IMR-90 (cell line): ENCODE results near the gene ITFG1. TPM values are rescaled to one million over a fixed set of nuclear protein-coding genes. Genes with fewer than 3 reads are reported as not detected.

Experiments used
- ATAC-seq: fragments of 200-7000 bp; cut with Tn5 transposase; 2 replicates; pipeline ENCODE4 v1.9.1; 2020; ENCODE audit warnings: low read depth, mild to moderate bottlenecking, moderate library complexity
- BruUV-seq: library from RNA; stranded (reverse); fragments of 400-500 nt; replicated peaks from 2 replicates; lab custom pipeline; 2021; lab: Mats Ljungman, UMichigan
- CTCF ChIA-PET: fragments of 300-600 bp; formaldehyde crosslinking; extraction: SDS; loops from one replicate; lab custom pipeline; 2021; ENCODE audit warnings: antibody characterized with exemption; lab: Yijun Ruan, JAX
- POLR2A ChIA-PET: fragments of 300-600 bp; sonication (Branson Sonifier 250); formaldehyde crosslinking; loops from one replicate; lab custom pipeline; 2022; ENCODE audit warnings: antibody characterized with exemption; ENCODE audit not compliant: unreplicated experiment; lab: Charles Lee
- DNase-seq: peaks from one replicate; pipeline ENCODE4 v3.0.0; 2013
- H2AFZ ChIP-seq: replicated peaks from 2 replicates; pipeline ENCODE3; 2013; ENCODE audit warnings: low read length, mild to moderate bottlenecking; ENCODE audit not compliant: poor library complexity
- H2AK5ac ChIP-seq: 2 replicates; pipeline ENCODE4 v1.6.1; 2013; ENCODE audit warnings: low read depth, low read length, inconsistent platforms
- H2AK9ac ChIP-seq: replicated peaks from 2 replicates; pipeline ENCODE3; 2013; ENCODE audit warnings: mild to moderate bottlenecking, low read depth, low read length, moderate library complexity; ENCODE audit not compliant: poor library complexity
- H2BK120ac ChIP-seq: 2 replicates; pipeline ENCODE4 v1.6.1; 2013; ENCODE audit warnings: low read depth, low read length, inconsistent platforms
- H2BK15ac ChIP-seq: 3 replicates; pipeline ENCODE4 v1.6.1; 2013; ENCODE audit warnings: low read depth, low read length, inconsistent platforms
- H2BK20ac ChIP-seq: 2 replicates; pipeline ENCODE4 v1.6.1; 2013; ENCODE audit warnings: low read depth, mild to moderate bottlenecking, inconsistent platforms, low read length, moderate library complexity
- H2BK5ac ChIP-seq: 2 replicates; pipeline ENCODE4 v1.6.1; 2013; ENCODE audit warnings: mild to moderate bottlenecking, low read depth, low read length, inconsistent platforms; ENCODE audit not compliant: poor library complexity, severe bottlenecking
- H3K14ac ChIP-seq: replicated peaks from 2 replicates; pipeline ENCODE4 v1.6.1; 2013; ENCODE audit warnings: low read depth, low read length, inconsistent platforms
- H3K18ac ChIP-seq: 2 replicates; pipeline ENCODE4 v1.6.1; 2013; ENCODE audit warnings: low read depth, low read length, control low read depth
- H3K23ac ChIP-seq: 2 replicates; pipeline ENCODE4 v1.6.1; 2013; ENCODE audit warnings: low read depth, low read length, inconsistent platforms
- H3K27ac ChIP-seq: 2 replicates; pipeline ENCODE4 v1.5.1; 2013; ENCODE audit warnings: mild to moderate bottlenecking, control low read depth, low read length; ENCODE audit not compliant: insufficient read depth
- H3K27me3 ChIP-seq: 2 replicates; pipeline ENCODE4 v1.6.1; 2013; ENCODE audit warnings: low read length; ENCODE audit not compliant: control insufficient read depth, insufficient read depth
- H3K36me3 ChIP-seq: 2 replicates; pipeline ENCODE4 v1.6.1; 2013; ENCODE audit warnings: low read length, mixed read lengths; ENCODE audit not compliant: control insufficient read depth, insufficient read depth
- H3K4ac ChIP-seq: 2 replicates; pipeline ENCODE4 v1.6.1; 2013; ENCODE audit warnings: low read depth, low read length, inconsistent platforms
- H3K4me1 ChIP-seq: 2 replicates; pipeline ENCODE4 v1.6.1; 2013; ENCODE audit warnings: low read length, mixed read lengths; ENCODE audit not compliant: control insufficient read depth, insufficient read depth
- H3K4me2 ChIP-seq: 2 replicates; pipeline ENCODE4 v1.6.1; 2013; ENCODE audit warnings: low read depth, mild to moderate bottlenecking, control low read depth, low read length, moderate library complexity
- H3K4me3 ChIP-seq: 2 replicates; pipeline ENCODE4 v1.5.1; 2013; ENCODE audit warnings: low read depth, mild to moderate bottlenecking, control low read depth, low read length, moderate library complexity; ENCODE audit not compliant: insufficient read depth
- H3K56ac ChIP-seq: 2 replicates; pipeline ENCODE4 v1.6.1; 2013; ENCODE audit warnings: low read length, inconsistent platforms; ENCODE audit not compliant: insufficient read depth; ENCODE audit errors: extremely low read depth
- H3K79me1 ChIP-seq, 2 experiments: 2 replicates each; pipeline ENCODE4 v1.6.1; 2013; ENCODE audit warnings: low read length in 2 of 2, inconsistent platforms in 1 of 2, low read depth in 1 of 2
- H3K9ac ChIP-seq: 2 replicates; pipeline ENCODE4 v1.6.1; 2013; ENCODE audit warnings: low read depth, low read length, control low read depth
- H3K9me1 ChIP-seq: 2 replicates; pipeline ENCODE4 v1.6.1; 2013; ENCODE audit warnings: low read length, inconsistent platforms; ENCODE audit not compliant: insufficient read depth
- H3K9me3 ChIP-seq: 2 replicates; pipeline ENCODE4 v1.6.1; 2013; ENCODE audit warnings: low read length; ENCODE audit not compliant: control insufficient read depth, insufficient read depth
- H4K20me1 ChIP-seq: 2 replicates; pipeline ENCODE4 v1.6.1; 2013; ENCODE audit warnings: low read length, inconsistent platforms; ENCODE audit not compliant: insufficient read depth
- H4K5ac ChIP-seq: 2 replicates; pipeline ENCODE4 v1.6.1; 2013; ENCODE audit warnings: mild to moderate bottlenecking, low read depth, low read length, control low read depth
- H4K8ac ChIP-seq, 2 experiments: 2 replicates each; pipeline ENCODE4 v1.6.1; 2013; ENCODE audit warnings: low read depth in 2 of 2, low read length in 2 of 2, control low read depth in 1 of 2, inconsistent platforms in 1 of 2
- H4K91ac ChIP-seq: 2 replicates; pipeline ENCODE4 v1.6.1; 2013; ENCODE audit warnings: low read depth, low read length, inconsistent platforms; ENCODE audit not compliant: insufficient read depth
- CHD1 ChIP-seq: IDR thresholded peaks from 2 replicates; pipeline ENCODE4 v1.6.1; 2012; ENCODE audit warnings: low read depth, low read length, improper control_type of control experiment
- FOS ChIP-seq: fragments of 150-350 bp; IDR thresholded peaks from 2 replicates; pipeline ENCODE4 v1.6.1; 2016; ENCODE audit warnings: low read depth, low read length
- MAFK ChIP-seq: IDR thresholded peaks from 2 replicates; pipeline ENCODE4 v1.6.1; 2012; ENCODE audit warnings: low read depth, low read length, improper control_type of control experiment
- POLR2A ChIP-seq: IDR thresholded peaks from 2 replicates; pipeline ENCODE4 v1.6.1; 2012; ENCODE audit warnings: mild to moderate bottlenecking, low read depth, low read length
- RCOR1 ChIP-seq: IDR thresholded peaks from 2 replicates; pipeline ENCODE4 v1.6.1; 2012; ENCODE audit warnings: mild to moderate bottlenecking, low read length, improper control_type of control experiment; ENCODE audit not compliant: insufficient replicate concordance
- RFX5 ChIP-seq: IDR thresholded peaks from 2 replicates; pipeline ENCODE4 v1.8.0; 2012; ENCODE audit warnings: low read depth, mild to moderate bottlenecking, low read length, moderate library complexity
- SMC3 ChIP-seq: fragments of 150-350 bp; IDR thresholded peaks from 2 replicates; pipeline ENCODE4 v1.6.1; 2016; ENCODE audit warnings: low read depth, mild to moderate bottlenecking, antibody characterized with exemption, low read length, moderate library complexity
- WGBS, 2 experiments: methylation state at CpG; one replicate each; pipeline versions ENCODE4 v1.1.5 to v1.1.7; 2013; ENCODE audit warnings: missing lambda C conversion rate in 2 of 2; ENCODE audit not compliant: insufficient read length in 1 of 2; ENCODE audit errors: extremely low coverage in 2 of 2; 5-methylcytosine and 5-hydroxymethylcytosine counted together
- dilution Hi-C: fragments of 300-500 bp; cut with HindIII; formaldehyde crosslinking; loops from one replicate; pipeline ENCODE4 v1.14.3; 2018; ENCODE audit warnings: low sequenced_read_pairs; ENCODE audit not compliant: unreplicated experiment
- in situ Hi-C: fragments of 300-500 bp; cut with MboI; formaldehyde crosslinking; loops from 3 replicates; pipeline ENCODE4 v1.14.3; 2019; ENCODE audit warnings: low sequenced_read_pairs, inconsistent platforms, mixed read lengths
- intact Hi-C: fragments of 100-400 bp; cut with micrococcal nuclease; formaldehyde crosslinking; loops from 2 replicates; pipeline ENCODE4 v1.10.0; 2022
- polyA plus RNA-seq, 3 experiments: library from polyadenylated mRNA; depleted of rRNA; stranded (reverse); fragments of >200 nt; gene quantifications; 2 replicates each; pipeline ENCODE4 v1.2.3, GENCODE V29; 2012; ENCODE audit warnings: low replicate concordance in 1 of 3
- total RNA-seq: library from RNA; depleted of rRNA; stranded (reverse); fragments of >200 nt; gene quantifications from 2 replicates; pipeline ENCODE4 v1.2.3, GENCODE V29; 2012

The ITFG1 gene
- total and polyA plus RNA-seq, 2 of the 4 experiments (the other 2 are of a cell fraction), result 54.3 to 60.4 TPM

- TF ChIP-seq CHD1 (no peak), RFX5 (no peak), SMC3 (no peak), RCOR1 (no peak), MAFK (no peak), FOS (no peak), POLR2A (no peak)
- H3K14ac ChIP-seq, result no peak overlapping the region
- no peaks in the 10 kb centered on the region for H3K36me3 ChIP-seq
- H3K4me3 ChIP-seq, result no peak overlapping the region
- ChIA-PET POLR2A (interaction anchor here (0.9 kb wide), 1 partner anchor 9 kb away, joined by 5 read pairs; the partner anchor contains the start of genes ITFG1 and PHKB), CTCF (no interaction called here)
- H3K27ac ChIP-seq, result no peak overlapping the region
- no peaks in the 10 kb centered on the region for H4K20me1 ChIP-seq
- no peak overlapping the region for H3K56ac ChIP-seq
- H2BK120ac ChIP-seq, result no peak overlapping the region
- H3K23ac ChIP-seq, result no peak overlapping the region
- dilution Hi-C loops, result no loop called here
- H3K9me3 ChIP-seq, result no peaks in the 10 kb centered on the region
- H4K8ac ChIP-seq, result no peak overlapping the region
- H3K4ac ChIP-seq, result no peak overlapping the region
- H3K4me1 ChIP-seq, result no peaks in the 10 kb centered on the region; the same call in 1 of the 2 replicates
- ATAC-seq, result no peak
- H3K18ac ChIP-seq, result no peak overlapping the region
- peaks cover 13 to 43% of the 10 kb centered on the region in 2 experiments; a peak in 3 of 4 replicates for H3K79me1 ChIP-seq
- H2AK5ac ChIP-seq, result no peak overlapping the region
- no peaks in the 10 kb centered on the region for H3K9me1 ChIP-seq
- in situ Hi-C loops, result loop anchor here (25.0 kb wide), 1 partner anchor 692 kb away; the partner anchor contains the start of gene ABCC12
- no peak overlapping the region for H2BK20ac ChIP-seq
- no peak overlapping the region for H2AK9ac ChIP-seq
- no peak for DNase-seq
- no CpG with 5 or more reads among the region's 7 CpGs for WGBS, 2 experiments
- H2AFZ ChIP-seq, result no peak overlapping the region
- no peaks in the 10 kb centered on the region for H3K27me3 ChIP-seq
- H4K5ac ChIP-seq, result no peak overlapping the region
- H4K91ac ChIP-seq, result no peak overlapping the region
- no peak overlapping the region for H3K9ac ChIP-seq
- H2BK15ac ChIP-seq, result no peak overlapping the region
- intact Hi-C loops, result no loop called here
- no peak overlapping the region for H2BK5ac ChIP-seq
- no TSS peak for BruUV-seq
- H3K4me2 ChIP-seq, result no peak overlapping the region
Measured at GRCh38 chr16:47470211-47470610, 9.3 kb upstream of the ITFG1 start.
